GM12875 (cell line): ENCODE results near the gene ITSN1.

Source experiments
- H3K4me3 ChIP-seq: one replicate; pipeline ENCODE4 v1.5.1; 2011; ENCODE audit warnings: low read depth, low read length, control low read depth
- TF ChIP-seq, protein P1 (sequence below): IDR thresholded peaks from 2 replicates; pipeline ENCODE4 v1.5.1; 2011; ENCODE audit warnings: low read depth, mild to moderate bottlenecking, control low read depth, inconsistent platforms, low read length, moderate library complexity, borderline replicate concordance; ENCODE audit not compliant: insufficient read depth

ITSN1 gene

GRCh38 chr21:33875026-33875695 lies 232.9 kb downstream of the ITSN1 start:
- TF ChIP-seq, protein P1, sequence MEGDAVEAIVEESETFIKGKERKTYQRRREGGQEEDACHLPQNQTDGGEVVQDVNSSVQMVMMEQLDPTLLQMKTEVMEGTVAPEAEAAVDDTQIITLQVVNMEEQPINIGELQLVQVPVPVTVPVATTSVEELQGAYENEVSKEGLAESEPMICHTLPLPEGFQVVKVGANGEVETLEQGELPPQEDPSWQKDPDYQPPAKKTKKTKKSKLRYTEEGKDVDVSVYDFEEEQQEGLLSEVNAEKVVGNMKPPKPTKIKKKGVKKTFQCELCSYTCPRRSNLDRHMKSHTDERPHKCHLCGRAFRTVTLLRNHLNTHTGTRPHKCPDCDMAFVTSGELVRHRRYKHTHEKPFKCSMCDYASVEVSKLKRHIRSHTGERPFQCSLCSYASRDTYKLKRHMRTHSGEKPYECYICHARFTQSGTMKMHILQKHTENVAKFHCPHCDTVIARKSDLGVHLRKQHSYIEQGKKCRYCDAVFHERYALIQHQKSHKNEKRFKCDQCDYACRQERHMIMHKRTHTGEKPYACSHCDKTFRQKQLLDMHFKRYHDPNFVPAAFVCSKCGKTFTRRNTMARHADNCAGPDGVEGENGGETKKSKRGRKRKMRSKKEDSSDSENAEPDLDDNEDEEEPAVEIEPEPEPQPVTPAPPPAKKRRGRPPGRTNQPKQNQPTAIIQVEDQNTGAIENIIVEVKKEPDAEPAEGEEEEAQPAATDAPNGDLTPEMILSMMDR = no peak
- H3K4me3 ChIP-seq = no peak overlapping the region

DNA sequence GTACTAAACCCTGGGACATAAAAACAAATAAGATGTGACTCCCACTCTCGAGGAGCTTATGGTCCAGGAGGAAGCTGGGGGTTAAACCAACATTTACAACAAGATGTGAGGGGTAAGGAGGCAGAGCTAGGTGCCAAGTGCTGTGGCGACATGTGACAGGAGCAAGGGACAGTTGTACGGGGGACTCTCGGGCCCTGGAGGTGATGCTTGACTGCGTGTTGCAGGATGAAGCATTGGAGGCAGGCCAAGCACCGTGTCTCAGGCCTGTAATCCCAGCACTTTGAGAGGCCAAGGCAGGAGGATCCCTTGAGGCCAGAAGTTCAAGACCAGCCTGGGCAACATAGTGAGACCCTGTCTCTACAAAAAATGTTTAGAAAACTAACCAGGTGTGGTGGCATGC lies 236.5 kb downstream of the ITSN1 start:
- H3K4me3 ChIP-seq = no peak overlapping the region
- TF ChIP-seq, protein P1 = no peak

DNA sequence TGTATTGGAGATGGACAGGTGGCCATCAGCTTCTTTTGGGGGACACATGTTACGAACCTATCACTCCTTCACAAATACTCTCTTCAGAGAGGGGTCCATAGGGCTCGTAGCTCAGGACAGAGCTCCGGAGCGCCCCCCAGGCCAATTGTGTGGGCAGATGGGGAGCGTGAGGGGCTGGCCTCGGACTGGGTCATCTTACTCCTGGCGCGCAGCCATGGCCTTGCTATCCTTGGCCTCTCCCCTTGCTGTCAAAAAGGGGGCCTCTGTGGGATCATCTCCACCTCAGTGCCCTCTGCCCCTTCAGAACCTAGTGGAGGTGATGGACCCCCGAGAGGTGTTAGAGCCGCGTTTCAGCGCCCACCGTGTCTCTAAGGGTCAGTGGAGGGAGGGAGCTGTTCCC lies 238.3 kb downstream of the ITSN1 start:
- H3K4me3 ChIP-seq = no peak overlapping the region
- TF ChIP-seq, protein P1 = no peak

- TF ChIP-seq, protein P1 = no peak
- no peak overlapping the region for H3K4me3 ChIP-seq
These were observed 239.6 kb downstream of the ITSN1 start for GRCh38 chr21:33881689-33882440.

- TF ChIP-seq, protein P1 = no peak
- no peak overlapping the region for H3K4me3 ChIP-seq
These were observed 240.8 kb downstream of the ITSN1 start for GRCh38 chr21:33883118-33883517.

DNA sequence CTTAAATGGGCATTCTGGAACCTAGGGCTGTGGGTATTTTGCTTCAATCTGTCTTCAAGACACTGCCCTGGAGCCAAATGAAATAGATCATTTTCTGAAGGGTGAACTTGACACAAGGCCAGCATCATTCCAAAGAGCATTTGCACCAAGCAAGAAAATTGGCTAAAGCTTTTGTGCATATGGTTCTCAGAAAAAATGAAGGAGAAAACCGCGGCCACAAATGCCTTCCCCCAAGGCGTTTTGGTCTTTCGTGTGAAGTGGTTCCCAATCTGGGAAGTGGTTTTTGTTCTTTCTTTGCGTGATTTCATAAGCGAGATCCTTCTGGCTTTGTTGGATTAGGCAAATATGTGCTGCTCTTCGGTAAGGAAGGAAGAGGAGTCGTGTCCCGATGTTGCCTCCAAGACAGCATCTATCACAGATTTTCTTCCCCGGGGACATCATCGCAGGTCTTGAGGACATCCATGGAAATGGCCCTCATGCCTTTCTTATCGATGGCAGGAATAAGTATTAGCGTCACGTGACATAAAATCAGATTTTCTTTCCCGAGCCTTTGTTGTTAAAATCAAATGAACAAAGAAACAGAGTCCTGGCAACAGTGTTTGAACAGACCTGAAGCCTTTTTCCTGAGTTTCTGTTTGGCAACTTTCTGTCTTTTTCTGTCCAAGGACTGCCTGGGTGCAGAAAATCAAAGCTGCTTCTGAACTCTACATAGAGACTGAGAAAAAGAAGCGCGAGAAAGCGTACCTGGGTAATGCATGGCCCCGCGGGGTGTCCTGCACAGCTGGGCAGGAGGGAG lies 242.3 kb downstream of the ITSN1 start:
- no peak overlapping the region for H3K4me3 ChIP-seq
- TF ChIP-seq, protein P1 = no peak
